DLD1 (cell line): ENCODE data around the gene GUCY1A1.

Source experiments
- in situ Hi-C: cut with HindIII; loops from 2 replicates; pipeline ENCODE4 v1.10.0; 2017; ENCODE audit warnings: low sequenced_read_pairs

The GUCY1A1 gene

GRCh38 chr4:155657985-155658680 lies 8.5 kb upstream of the GUCY1A1 start:
- in situ Hi-C loops = no loop called here

- in situ Hi-C loops = no loop called here
Observed at GRCh38 chr4:155658681-155659064, 8.0 kb upstream of the GUCY1A1 start.

GRCh38 chr4:155659176-155659575 lies 7.5 kb upstream of the GUCY1A1 start:
- in situ Hi-C loops = no loop called here

- in situ Hi-C loops = no loop called here
Observed at GRCh38 chr4:155660436-155660835, 6.2 kb upstream of the GUCY1A1 start.

- in situ Hi-C loops = no loop called here
Observed at GRCh38 chr4:155665054-155665453, 1.6 kb upstream of the GUCY1A1 start.

GRCh38 chr4:155667222-155667567 lies 547 bp downstream of the GUCY1A1 start:
- in situ Hi-C loops = no loop called here

- in situ Hi-C loops = no loop called here
Observed at GRCh38 chr4:155667568-155668511, 1.2 kb downstream of the GUCY1A1 start.

GRCh38 chr4:155668707-155669220 lies 2.1 kb downstream of the GUCY1A1 start:
- in situ Hi-C loops = no loop called here

GRCh38 chr4:155672342-155672741 lies 5.7 kb downstream of the GUCY1A1 start:
- in situ Hi-C loops = no loop called here

- in situ Hi-C loops = no loop called here
Observed at GRCh38 chr4:155673453-155673979, 6.9 kb downstream of the GUCY1A1 start.

GRCh38 chr4:155674669-155675071 lies 8.0 kb downstream of the GUCY1A1 start:
- in situ Hi-C loops = no loop called here

- in situ Hi-C loops = no loop called here
Observed at GRCh38 chr4:155675709-155676429, 9.2 kb downstream of the GUCY1A1 start.

GRCh38 chr4:155676430-155676825 lies 9.8 kb downstream of the GUCY1A1 start:
- in situ Hi-C loops = no loop called here

GRCh38 chr4:155678011-155678410 lies 11.4 kb downstream of the GUCY1A1 start:
- in situ Hi-C loops = no loop called here

GRCh38 chr4:155679343-155679742 lies 12.7 kb downstream of the GUCY1A1 start:
- in situ Hi-C loops = no loop called here

GRCh38 chr4:155681886-155682285 lies 15.2 kb downstream of the GUCY1A1 start:
- in situ Hi-C loops = no loop called here

GRCh38 chr4:155684423-155684822 lies 17.8 kb downstream of the GUCY1A1 start:
- in situ Hi-C loops = no loop called here

GRCh38 chr4:155684892-155685541 lies 18.4 kb downstream of the GUCY1A1 start:
- in situ Hi-C loops = no loop called here

- in situ Hi-C loops = no loop called here
Observed at GRCh38 chr4:155687380-155687982, 20.8 kb downstream of the GUCY1A1 start.

GRCh38 chr4:155688211-155688610 lies 21.6 kb downstream of the GUCY1A1 start:
- in situ Hi-C loops = no loop called here
